ENCODE results near the gene PIGR. TPM values are rescaled to one million over a fixed set of nuclear protein-coding genes. Genes with fewer than 3 reads are reported as not detected.

The PIGR gene
- total and polyA plus RNA-seq, 2 donors (not counting 3 experiments of a cell fraction or from before 2014, with no cell fraction given): not detected

- intact Hi-C loops (cut with micrococcal nuclease): no loop called here
- POLR2A ChIA-PET: no interaction called here
Measured at GRCh38 chr1:206963740-206964139, 17.5 kb upstream of the PIGR start.

More at GRCh38 chr1:206963740-206964139, 17.5 kb upstream of the PIGR start:
- dilution Hi-C loops (cut with MboI; ENCODE audit: extremely low pct_ligation_motif_present, low sequenced_read_pairs): no loop called here
- H3K27ac ChIP-seq (ENCODE audit: insufficient read depth, low read depth, low read length): no peak overlapping the region
- no peak for TF ChIP-seq EZH2 (IDR thresholded peaks at IDR 0.05; ENCODE audit: borderline replicate concordance, low read depth, low read length, severe bottlenecking)
- no peak for TF ChIP-seq POLR2AphosphoS5 (IDR thresholded peaks at IDR 0.05; ENCODE audit: insufficient read depth, low read depth, low read length)
- TF ChIP-seq CTCF (IDR thresholded peaks at IDR 0.05; ENCODE audit: extremely low read depth in 1 of 2, insufficient read depth in 1 of 2, low read depth in 1 of 2, low read length in 2 of 2): no peak
- TF ChIP-seq MAX (IDR thresholded peaks at IDR 0.05; ENCODE audit: insufficient read depth, insufficient read length): no peak
- no peak for TF ChIP-seq POLR2A (IDR thresholded peaks at IDR 0.05; ENCODE audit: low read depth, low read length)
- no peak for TF ChIP-seq FOS (IDR thresholded peaks at IDR 0.05; ENCODE audit: borderline replicate concordance, insufficient read depth, low read length)
- TF ChIP-seq MYC (IDR thresholded peaks at IDR 0.05; ENCODE audit: low read depth, low read length): no peak
- no peak for TF ChIP-seq JUN (IDR thresholded peaks at IDR 0.05; ENCODE audit: borderline replicate concordance, insufficient read depth, insufficient read length, low read depth)
- TF ChIP-seq GATA2 (IDR thresholded peaks at IDR 0.05; ENCODE audit: insufficient read depth, insufficient read length, low read depth, low read length): no peak
- H3K4me1 ChIP-seq (ENCODE audit: control insufficient read depth, extremely low read depth, insufficient read depth, low read length): no peaks in the 10 kb centered on the region
- FAIRE-seq (no peak), DNase-seq (ENCODE audit: low read depth, low spot score) (no peak)
- BruUV-seq (replicated peaks): no TSS peak
- H4K20me1 ChIP-seq (replicated peaks; ENCODE audit: control insufficient read depth, extremely low read depth, insufficient read depth, low read length): no peaks in the 10 kb centered on the region
- peaks cover 0 to 2% of the 10 kb centered on the region in 2 experiments for H3K27me3 ChIP-seq (ENCODE audit: control insufficient read depth in 2 of 2, insufficient read depth in 2 of 2, low read length in 2 of 2)
- H3K9me1 ChIP-seq (replicated peaks; ENCODE audit: control insufficient read depth, extremely low read depth, insufficient read depth, low read length): no peaks in the 10 kb centered on the region
- H3K9me3 ChIP-seq (replicated peaks; ENCODE audit: control insufficient read depth, insufficient read depth, low read length): no peaks in the 10 kb centered on the region
- no peak overlapping the region for H3K9ac ChIP-seq (replicated peaks; ENCODE audit: extremely low read depth, insufficient read depth, low read length)
- H3K4me3 ChIP-seq (replicated peaks in 1 of 3; ENCODE audit: insufficient read depth in 1 of 3, low read depth in 1 of 3, low read length in 3 of 3): no peak overlapping the region
- H3K79me2 ChIP-seq (ENCODE audit: control insufficient read depth, insufficient read depth, low read length): no peaks in the 10 kb centered on the region
- H3K4me2 ChIP-seq (ENCODE audit: insufficient read depth, low read length): no peak overlapping the region
- H2AFZ ChIP-seq (ENCODE audit: low read depth, low read length): no peak overlapping the region
- no peaks in the 10 kb centered on the region for H3K36me3 ChIP-seq (ENCODE audit: control insufficient read depth in 2 of 2, extremely low read depth in 1 of 2, insufficient read depth in 2 of 2, low read length in 2 of 2)
- CTCF ChIA-PET: interaction anchor here (1.3 kb wide), 1 partner anchor 51 kb away, joined by 5 read pairs; no protein-coding TSS in a partner anchor

All from endothelial cell of umbilical vein (primary cell).